Nephron (organoid): Measurements from ENCODE around the gene TULP4.

Source experiments
- H3K27ac Mint-ChIP-seq, 3 experiments: 2 replicates each; pipeline ENCODE4 v1.8.0; 2020; ENCODE audit warnings: mixed read lengths in 3 of 3, mild to moderate bottlenecking in 2 of 3, moderate library complexity in 1 of 3
- H3K27me3 Mint-ChIP-seq: 2 replicates; pipeline ENCODE4 v1.8.0; 2021; ENCODE audit warnings: low read depth, mild to moderate bottlenecking, moderate library complexity, mixed read lengths
- H3K36me3 Mint-ChIP-seq: 2 replicates; pipeline ENCODE4 v1.8.0; 2020; ENCODE audit warnings: low read depth, mixed read lengths
- H3K4me1 Mint-ChIP-seq: 2 replicates; pipeline ENCODE4 v1.8.0; 2020; ENCODE audit warnings: mixed read lengths
- H3K4me3 Mint-ChIP-seq, 3 experiments: 2 replicates each; pipeline ENCODE4 v1.8.0; 2020; ENCODE audit warnings: mild to moderate bottlenecking in 3 of 3, mixed read lengths in 3 of 3, moderate library complexity in 2 of 3
- H3K9me3 Mint-ChIP-seq: 2 replicates; pipeline ENCODE4 v1.8.0; 2020; ENCODE audit warnings: mixed read lengths
- TF ChIP-seq, protein P1 (sequence below), 3 experiments: fragments of 200-600 bp; sonication (generic); IDR thresholded peaks; one replicate each; pipeline ENCODE4 v1.5.0; 2021; ENCODE audit warnings: antibody characterized with exemption in 3 of 3; ENCODE audit not compliant: unreplicated experiment in 3 of 3

The TULP4 gene

DNA sequence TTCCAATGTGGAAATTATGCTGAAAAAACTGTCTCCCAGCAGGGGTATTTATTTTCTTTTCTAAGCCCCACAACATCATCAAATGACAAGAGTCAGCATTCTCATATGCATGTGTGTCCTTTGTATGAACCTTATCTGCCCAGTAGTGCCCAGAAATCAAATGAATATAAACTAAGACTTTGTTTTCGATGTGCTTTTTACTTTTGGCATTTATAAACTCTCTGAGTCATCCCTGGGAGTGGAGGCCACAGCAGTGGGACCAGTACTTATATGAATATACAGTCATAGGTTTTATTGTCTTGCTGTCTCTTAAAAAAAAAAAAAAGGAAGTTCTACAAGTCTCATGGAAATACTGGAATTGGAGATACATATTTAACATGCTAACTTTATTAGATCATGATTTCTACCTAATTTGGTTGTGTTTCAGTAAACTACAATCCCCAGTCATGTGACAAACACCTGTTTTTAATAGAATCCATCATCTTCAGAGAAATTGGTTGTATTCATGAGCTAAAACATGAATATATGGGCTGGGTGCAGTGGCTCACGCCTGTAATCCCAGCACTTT lies 148.4 kb downstream of the TULP4 start:
- Mint-ChIP-seq H3K27ac (peak overlapping the region; percentile 77 to 92 (median 80)), H3K4me3 (no peak overlapping the region), H3K36me3 (peaks cover 80% of the 10 kb centered on the region), H3K27me3 (no peaks in the 10 kb centered on the region), H3K4me1 (peaks cover 26% of the 10 kb centered on the region), H3K9me3 (peaks cover 6% of the 10 kb centered on the region)
- TF ChIP-seq, protein P1, sequence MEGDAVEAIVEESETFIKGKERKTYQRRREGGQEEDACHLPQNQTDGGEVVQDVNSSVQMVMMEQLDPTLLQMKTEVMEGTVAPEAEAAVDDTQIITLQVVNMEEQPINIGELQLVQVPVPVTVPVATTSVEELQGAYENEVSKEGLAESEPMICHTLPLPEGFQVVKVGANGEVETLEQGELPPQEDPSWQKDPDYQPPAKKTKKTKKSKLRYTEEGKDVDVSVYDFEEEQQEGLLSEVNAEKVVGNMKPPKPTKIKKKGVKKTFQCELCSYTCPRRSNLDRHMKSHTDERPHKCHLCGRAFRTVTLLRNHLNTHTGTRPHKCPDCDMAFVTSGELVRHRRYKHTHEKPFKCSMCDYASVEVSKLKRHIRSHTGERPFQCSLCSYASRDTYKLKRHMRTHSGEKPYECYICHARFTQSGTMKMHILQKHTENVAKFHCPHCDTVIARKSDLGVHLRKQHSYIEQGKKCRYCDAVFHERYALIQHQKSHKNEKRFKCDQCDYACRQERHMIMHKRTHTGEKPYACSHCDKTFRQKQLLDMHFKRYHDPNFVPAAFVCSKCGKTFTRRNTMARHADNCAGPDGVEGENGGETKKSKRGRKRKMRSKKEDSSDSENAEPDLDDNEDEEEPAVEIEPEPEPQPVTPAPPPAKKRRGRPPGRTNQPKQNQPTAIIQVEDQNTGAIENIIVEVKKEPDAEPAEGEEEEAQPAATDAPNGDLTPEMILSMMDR (IDR thresholded peaks at IDR 0.05; ENCODE audit: unreplicated experiment in 3 of 3) = no peak

DNA sequence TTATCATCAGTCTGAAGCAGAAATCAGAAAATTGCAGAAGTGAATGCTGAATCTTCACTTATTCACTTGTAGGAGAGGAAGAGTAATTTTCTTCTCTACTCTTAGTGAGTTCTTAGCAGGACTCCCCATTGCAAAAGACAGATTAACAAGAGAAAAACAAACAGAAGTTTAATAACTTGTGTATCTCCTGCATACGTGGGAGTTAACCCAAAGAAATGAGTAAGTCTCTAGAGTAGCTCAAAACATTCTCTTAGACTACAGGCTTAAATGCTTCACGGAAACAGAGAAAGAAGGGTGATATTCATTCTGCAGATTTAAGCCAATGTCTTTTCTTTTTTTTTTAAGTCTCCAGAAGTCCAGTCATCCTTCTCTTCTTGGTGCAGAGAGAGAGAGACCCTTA lies 149.7 kb downstream of the TULP4 start:
- peaks cover 6% of the 10 kb centered on the region for H3K9me3 Mint-ChIP-seq
- peak overlapping the region; percentile 80 to 98 (median 94) for H3K27ac Mint-ChIP-seq
- H3K27me3 Mint-ChIP-seq = no peaks in the 10 kb centered on the region
- TF ChIP-seq, protein P1 (IDR thresholded peaks at IDR 0.05; ENCODE audit: unreplicated experiment in 3 of 3) = no peak
- peaks cover 82% of the 10 kb centered on the region for H3K36me3 Mint-ChIP-seq
- H3K4me3 Mint-ChIP-seq = no peak overlapping the region
- H3K4me1 Mint-ChIP-seq = peaks cover 31% of the 10 kb centered on the region

DNA sequence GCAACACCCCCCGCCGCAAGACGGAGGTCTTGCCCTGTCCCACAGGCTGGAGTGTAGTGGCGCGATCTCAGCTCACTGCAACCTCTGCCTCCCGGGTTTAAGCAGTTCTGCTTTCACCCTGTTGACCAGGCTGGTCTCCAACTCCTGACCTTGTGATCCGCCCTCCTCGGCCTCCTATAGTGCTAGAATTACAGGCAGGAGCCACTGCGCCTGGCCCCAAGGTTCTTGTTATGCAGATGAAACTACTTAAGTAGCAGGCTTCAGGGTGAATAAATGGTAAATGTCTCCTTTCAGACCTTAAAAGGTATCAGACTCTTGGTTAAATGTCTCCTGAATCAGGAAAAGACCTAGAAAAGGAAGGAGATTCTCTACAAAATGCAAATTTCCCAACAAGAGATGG lies 152.2 kb downstream of the TULP4 start:
- Mint-ChIP-seq H3K27me3 (no peaks in the 10 kb centered on the region), H3K4me3 (no peak overlapping the region), H3K27ac (no peak overlapping the region), H3K9me3 (peaks cover 6% of the 10 kb centered on the region), H3K36me3 (peaks cover 84% of the 10 kb centered on the region), H3K4me1 (peaks cover 32% of the 10 kb centered on the region)
- TF ChIP-seq, protein P1 (IDR thresholded peaks at IDR 0.05; ENCODE audit: unreplicated experiment in 3 of 3) = no peak

DNA sequence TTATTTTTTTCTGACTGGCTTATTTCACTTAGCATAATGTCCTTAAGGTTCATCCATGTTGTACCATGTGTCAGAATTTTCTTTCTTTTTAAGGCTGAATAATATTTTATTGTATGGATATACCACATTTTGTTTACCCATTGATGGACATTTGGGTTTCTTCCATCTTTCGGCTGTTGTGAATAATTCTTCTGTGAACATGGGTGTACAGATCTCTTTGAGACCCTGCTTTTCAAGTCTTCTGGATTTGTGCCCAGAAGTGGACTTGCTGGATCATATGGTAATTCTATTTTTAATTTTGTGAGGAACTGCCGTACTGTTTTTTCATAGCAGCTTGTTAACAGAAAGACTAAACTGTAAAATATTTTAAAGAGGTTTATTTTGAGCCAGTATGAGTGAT lies 153.0 kb downstream of the TULP4 start:
- H3K27me3 Mint-ChIP-seq = no peaks in the 10 kb centered on the region
- H3K4me1 Mint-ChIP-seq = peaks cover 26% of the 10 kb centered on the region
- TF ChIP-seq, protein P1 (IDR thresholded peaks at IDR 0.05; ENCODE audit: unreplicated experiment in 3 of 3) = no peak
- peaks cover 6% of the 10 kb centered on the region for H3K9me3 Mint-ChIP-seq
- no peak overlapping the region for H3K4me3 Mint-ChIP-seq
- H3K27ac Mint-ChIP-seq = peak overlapping the region; percentile 30 to 89 (median 35)
- peaks cover 86% of the 10 kb centered on the region for H3K36me3 Mint-ChIP-seq

DNA sequence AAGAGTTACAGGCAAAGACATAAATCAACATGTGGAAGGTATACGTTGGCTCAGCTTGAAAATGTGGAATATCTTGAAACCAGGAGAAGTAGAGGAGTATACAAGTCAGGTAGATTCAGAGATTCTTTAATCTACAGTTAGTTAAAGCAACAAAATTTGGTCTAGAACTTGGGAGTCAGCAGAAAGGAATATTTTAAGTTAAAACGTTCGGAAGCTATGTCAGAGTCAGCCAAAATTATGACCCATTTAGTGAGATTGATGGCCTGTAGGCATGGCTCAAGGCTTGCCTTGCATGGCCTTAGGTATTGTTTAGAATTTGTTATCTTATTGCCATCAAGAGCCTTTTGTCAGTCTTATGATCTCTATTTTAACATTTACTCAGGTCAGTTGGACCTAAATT lies 153.5 kb downstream of the TULP4 start:
- TF ChIP-seq, protein P1 (IDR thresholded peaks at IDR 0.05; ENCODE audit: unreplicated experiment in 3 of 3) = no peak
- Mint-ChIP-seq H3K27ac (peak overlapping the region; percentile 30 to 89 (median 35)), H3K36me3 (peaks cover 86% of the 10 kb centered on the region), H3K4me3 (no peak overlapping the region), H3K9me3 (peaks cover 6% of the 10 kb centered on the region), H3K4me1 (peaks cover 22% of the 10 kb centered on the region), H3K27me3 (no peaks in the 10 kb centered on the region)

DNA sequence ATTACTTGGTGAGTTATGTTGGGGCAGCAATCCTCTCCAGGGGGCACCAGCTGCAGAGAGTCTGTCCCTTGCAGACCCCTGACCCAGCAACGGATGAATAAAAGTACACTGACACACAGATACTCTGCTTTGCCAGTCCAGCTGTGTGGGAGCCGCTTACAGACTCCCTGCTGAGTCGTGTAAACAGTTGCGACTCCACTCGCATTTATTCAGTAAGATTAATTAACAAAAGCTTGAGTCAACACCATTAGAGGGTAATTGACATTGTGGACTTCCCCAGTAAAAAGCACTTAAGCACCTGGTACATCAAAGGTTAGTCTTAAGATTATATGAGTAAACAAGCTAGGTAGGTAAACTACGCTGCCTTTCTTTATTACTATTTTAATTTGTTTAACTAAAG lies 155.7 kb downstream of the TULP4 start:
- Mint-ChIP-seq H3K4me3 (no peak overlapping the region), H3K4me1 (peaks cover 32% of the 10 kb centered on the region), H3K36me3 (peaks cover 83% of the 10 kb centered on the region), H3K27ac (peak overlapping the region; percentile 42 to 89 (median 86)), H3K27me3 (no peaks in the 10 kb centered on the region), H3K9me3 (peaks cover 6% of the 10 kb centered on the region)
- TF ChIP-seq, protein P1 (IDR thresholded peaks at IDR 0.05; ENCODE audit: unreplicated experiment in 3 of 3) = no peak
